ENCODE results near the gene BAIAP2. TPM values are rescaled to one million over a fixed set of nuclear protein-coding genes. Genes with fewer than 3 reads are reported as not detected.

BAIAP2 gene
- total and polyA plus RNA-seq, 2 of the 13 experiments (the other 11 are each of a cell fraction or from before 2014, with no cell fraction given), result 22.5 to 24.0 TPM

DNA sequence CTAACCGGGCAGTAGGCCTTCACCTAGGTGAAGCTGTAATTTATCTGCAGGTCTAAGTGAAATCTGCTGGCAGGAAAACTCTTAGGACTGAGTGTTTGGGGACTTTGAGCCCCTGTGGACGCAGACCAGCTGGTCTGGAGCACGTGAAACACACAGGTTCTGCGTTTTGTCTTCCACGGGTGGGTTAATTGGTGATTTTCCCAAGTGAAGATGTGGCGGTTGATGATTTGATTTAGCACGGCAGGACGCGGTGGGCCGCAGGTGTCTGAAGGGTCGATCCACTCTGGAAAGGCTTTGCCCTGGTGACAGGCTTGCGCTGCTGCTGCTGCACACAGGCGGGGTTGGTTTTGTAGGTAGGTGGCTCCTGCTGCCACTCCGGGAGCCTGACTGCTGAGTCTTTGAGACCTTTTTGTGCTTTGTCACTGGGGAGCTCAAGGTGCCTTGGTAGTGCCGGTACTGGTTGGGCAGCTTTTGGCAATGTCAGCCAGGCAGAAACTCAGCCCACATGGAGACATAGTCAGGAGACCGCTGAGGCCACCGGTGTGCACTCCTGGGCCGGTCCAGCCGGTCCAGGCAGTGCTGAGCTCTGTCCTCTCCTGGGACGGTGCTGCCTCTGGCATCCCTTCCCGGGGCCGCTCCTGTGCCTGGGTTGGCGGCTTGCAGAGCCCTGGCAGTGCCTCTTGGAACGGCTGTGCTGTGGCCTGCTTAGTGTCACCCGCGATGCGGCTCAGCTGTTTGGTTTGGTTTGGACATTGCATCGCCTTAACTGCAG lies 2.3 kb downstream of the BAIAP2 start (continued):
- TF ChIP-seq MXI1 (IDR thresholded peaks at IDR 0.05; ENCODE audit: borderline replicate concordance, low read depth, low read length) (0 out of 3 replicates have a peak, but pooled peaks have one; percentile 25), IRF2 (CRISPR knock-in tag; IDR thresholded peaks at IDR 0.05) (0 out of 2 replicates have a peak, but pooled peaks have one; percentile 30), RBAK (CRISPR knock-in tag; IDR thresholded peaks at IDR 0.05) (no peak), NFIB (CRISPR knock-in tag; IDR thresholded peaks at IDR 0.05; ENCODE audit: borderline replicate concordance) (no peak), ZNF816 (CRISPR knock-in tag; IDR thresholded peaks at IDR 0.05; ENCODE audit: borderline replicate concordance) (0 out of 2 replicates have a peak, but pooled peaks have one; percentile 44), FOXJ3 (CRISPR knock-in tag; IDR thresholded peaks at IDR 0.05; ENCODE audit: borderline replicate concordance) (no peak), FOXO1 (CRISPR knock-in tag; IDR thresholded peaks at IDR 0.05) (no peak), ZNF557 (CRISPR knock-in tag; IDR thresholded peaks at IDR 0.05) (no peak), HNRNPLL (IDR thresholded peaks at IDR 0.05; ENCODE audit: low read depth, low read length, poor library complexity, severe bottlenecking) (peak; percentile 35), CBX5 (CRISPR knock-in tag; IDR thresholded peaks at IDR 0.05; ENCODE audit: borderline replicate concordance) (0 out of 2 replicates have a peak, but pooled peaks have one; percentile 33), SP1 (IDR thresholded peaks at IDR 0.05) (no peak), SP1 (CRISPR knock-in tag; IDR thresholded peaks at IDR 0.05) (no peak), NFYB (CRISPR knock-in tag; IDR thresholded peaks at IDR 0.05) (no peak), NFRKB (IDR thresholded peaks at IDR 0.05) (no peak), MTA3 (CRISPR knock-in tag; IDR thresholded peaks at IDR 0.05) (no peak), MYNN (CRISPR knock-in tag; IDR thresholded peaks at IDR 0.05; ENCODE audit: low read depth) (no peak)
- TF ChIP-seq, protein P1, sequence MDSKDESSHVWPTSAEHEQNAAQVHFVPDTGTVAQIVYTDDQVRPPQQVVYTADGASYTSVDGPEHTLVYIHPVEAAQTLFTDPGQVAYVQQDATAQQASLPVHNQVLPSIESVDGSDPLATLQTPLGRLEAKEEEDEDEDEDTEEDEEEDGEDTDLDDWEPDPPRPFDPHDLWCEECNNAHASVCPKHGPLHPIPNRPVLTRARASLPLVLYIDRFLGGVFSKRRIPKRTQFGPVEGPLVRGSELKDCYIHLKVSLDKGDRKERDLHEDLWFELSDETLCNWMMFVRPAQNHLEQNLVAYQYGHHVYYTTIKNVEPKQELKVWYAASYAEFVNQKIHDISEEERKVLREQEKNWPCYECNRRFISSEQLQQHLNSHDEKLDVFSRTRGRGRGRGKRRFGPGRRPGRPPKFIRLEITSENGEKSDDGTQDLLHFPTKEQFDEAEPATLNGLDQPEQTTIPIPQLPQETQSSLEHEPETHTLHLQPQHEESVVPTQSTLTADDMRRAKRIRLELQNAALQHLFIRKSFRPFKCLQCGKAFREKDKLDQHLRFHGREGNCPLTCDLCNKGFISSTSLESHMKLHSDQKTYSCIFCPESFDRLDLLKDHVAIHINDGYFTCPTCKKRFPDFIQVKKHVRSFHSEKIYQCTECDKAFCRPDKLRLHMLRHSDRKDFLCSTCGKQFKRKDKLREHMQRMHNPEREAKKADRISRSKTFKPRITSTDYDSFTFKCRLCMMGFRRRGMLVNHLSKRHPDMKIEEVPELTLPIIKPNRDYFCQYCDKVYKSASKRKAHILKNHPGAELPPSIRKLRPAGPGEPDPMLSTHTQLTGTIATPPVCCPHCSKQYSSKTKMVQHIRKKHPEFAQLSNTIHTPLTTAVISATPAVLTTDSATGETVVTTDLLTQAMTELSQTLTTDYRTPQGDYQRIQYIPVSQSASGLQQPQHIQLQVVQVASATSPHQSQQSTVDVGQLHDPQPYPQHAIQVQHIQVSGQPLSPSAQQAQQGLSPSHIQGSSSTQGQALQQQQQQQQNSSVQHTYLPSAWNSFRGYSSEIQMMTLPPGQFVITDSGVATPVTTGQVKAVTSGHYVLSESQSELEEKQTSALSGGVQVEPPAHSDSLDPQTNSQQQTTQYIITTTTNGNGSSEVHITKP (CRISPR knock-in tag; IDR thresholded peaks at IDR 0.05; ENCODE audit: low read depth), result 0 out of 2 replicates have a peak, but pooled peaks have one; percentile 22
- TF ChIP-seq, protein P2, sequence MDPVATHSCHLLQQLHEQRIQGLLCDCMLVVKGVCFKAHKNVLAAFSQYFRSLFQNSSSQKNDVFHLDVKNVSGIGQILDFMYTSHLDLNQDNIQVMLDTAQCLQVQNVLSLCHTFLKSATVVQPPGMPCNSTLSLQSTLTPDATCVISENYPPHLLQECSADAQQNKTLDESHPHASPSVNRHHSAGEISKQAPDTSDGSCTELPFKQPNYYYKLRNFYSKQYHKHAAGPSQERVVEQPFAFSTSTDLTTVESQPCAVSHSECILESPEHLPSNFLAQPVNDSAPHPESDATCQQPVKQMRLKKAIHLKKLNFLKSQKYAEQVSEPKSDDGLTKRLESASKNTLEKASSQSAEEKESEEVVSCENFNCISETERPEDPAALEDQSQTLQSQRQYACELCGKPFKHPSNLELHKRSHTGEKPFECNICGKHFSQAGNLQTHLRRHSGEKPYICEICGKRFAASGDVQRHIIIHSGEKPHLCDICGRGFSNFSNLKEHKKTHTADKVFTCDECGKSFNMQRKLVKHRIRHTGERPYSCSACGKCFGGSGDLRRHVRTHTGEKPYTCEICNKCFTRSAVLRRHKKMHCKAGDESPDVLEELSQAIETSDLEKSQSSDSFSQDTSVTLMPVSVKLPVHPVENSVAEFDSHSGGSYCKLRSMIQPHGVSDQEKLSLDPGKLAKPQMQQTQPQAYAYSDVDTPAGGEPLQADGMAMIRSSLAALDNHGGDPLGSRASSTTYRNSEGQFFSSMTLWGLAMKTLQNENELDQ (CRISPR knock-in tag; IDR thresholded peaks at IDR 0.05; ENCODE audit: borderline replicate concordance), result 0 out of 2 replicates have a peak, but pooled peaks have one; percentile 42
- TF ChIP-seq, protein P3, sequence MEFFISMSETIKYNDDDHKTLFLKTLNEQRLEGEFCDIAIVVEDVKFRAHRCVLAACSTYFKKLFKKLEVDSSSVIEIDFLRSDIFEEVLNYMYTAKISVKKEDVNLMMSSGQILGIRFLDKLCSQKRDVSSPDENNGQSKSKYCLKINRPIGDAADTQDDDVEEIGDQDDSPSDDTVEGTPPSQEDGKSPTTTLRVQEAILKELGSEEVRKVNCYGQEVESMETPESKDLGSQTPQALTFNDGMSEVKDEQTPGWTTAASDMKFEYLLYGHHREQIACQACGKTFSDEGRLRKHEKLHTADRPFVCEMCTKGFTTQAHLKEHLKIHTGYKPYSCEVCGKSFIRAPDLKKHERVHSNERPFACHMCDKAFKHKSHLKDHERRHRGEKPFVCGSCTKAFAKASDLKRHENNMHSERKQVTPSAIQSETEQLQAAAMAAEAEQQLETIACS (CRISPR knock-in tag; IDR thresholded peaks at IDR 0.05), result no peak
- TF ChIP-seq, protein P4, sequence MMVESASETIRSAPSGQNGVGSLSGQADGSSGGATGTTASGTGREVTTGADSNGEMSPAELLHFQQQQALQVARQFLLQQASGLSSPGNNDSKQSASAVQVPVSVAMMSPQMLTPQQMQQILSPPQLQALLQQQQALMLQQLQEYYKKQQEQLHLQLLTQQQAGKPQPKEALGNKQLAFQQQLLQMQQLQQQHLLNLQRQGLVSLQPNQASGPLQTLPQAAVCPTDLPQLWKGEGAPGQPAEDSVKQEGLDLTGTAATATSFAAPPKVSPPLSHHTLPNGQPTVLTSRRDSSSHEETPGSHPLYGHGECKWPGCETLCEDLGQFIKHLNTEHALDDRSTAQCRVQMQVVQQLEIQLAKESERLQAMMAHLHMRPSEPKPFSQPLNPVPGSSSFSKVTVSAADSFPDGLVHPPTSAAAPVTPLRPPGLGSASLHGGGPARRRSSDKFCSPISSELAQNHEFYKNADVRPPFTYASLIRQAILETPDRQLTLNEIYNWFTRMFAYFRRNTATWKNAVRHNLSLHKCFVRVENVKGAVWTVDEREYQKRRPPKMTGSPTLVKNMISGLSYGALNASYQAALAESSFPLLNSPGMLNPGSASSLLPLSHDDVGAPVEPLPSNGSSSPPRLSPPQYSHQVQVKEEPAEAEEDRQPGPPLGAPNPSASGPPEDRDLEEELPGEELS (CRISPR knock-in tag; IDR thresholded peaks at IDR 0.05), result no peak
- TF ChIP-seq, protein P5, sequence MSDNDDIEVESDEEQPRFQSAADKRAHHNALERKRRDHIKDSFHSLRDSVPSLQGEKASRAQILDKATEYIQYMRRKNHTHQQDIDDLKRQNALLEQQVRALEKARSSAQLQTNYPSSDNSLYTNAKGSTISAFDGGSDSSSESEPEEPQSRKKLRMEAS (IDR thresholded peaks at IDR 0.05), result peak; percentile 33; the same call in 1 of the 2 replicates
